H1 (cell line): ENCODE data around the gene CLEC18B. TPM values are rescaled to one million over a fixed set of nuclear protein-coding genes. Genes with fewer than 3 reads are reported as not detected.

Experiments
- CTCF ChIA-PET: fragments of 300-600 bp; sonication (Branson Sonifier 250); formaldehyde crosslinking; loops from one replicate; lab custom pipeline; 2021; ENCODE audit not compliant: partially characterized antibody; lab: Charles Lee
- POLR2A ChIA-PET: fragments of 300-600 bp; sonication (Branson Sonifier 250); formaldehyde crosslinking; loops from one replicate; lab custom pipeline; 2021; ENCODE audit warnings: inconsistent platforms; ENCODE audit not compliant: partially characterized antibody; lab: Charles Lee
- DNase-seq, 2 experiments: peaks; one replicate each; pipeline versions ENCODE4 v3.0.0 to v3.0.0-alpha.2; 2010 to 2022; ENCODE audit warnings: low spot score in 2 of 2, low read depth in 1 of 2, mixed read lengths in 1 of 2
- FAIRE-seq: peaks from 2 replicates; lab custom pipeline; 2011; peaks lifted over from hg19 to GRCh38; lab: Jason Lieb, UNC
- H2AFZ ChIP-seq: 2 replicates; pipeline ENCODE4 v1.8.1; 2012; ENCODE audit warnings: low read length, inconsistent platforms
- H2AK5ac ChIP-seq: 2 replicates; pipeline ENCODE4 v1.6.1; 2013; ENCODE audit warnings: low read depth, low read length
- H2BK120ac ChIP-seq: replicated peaks from 2 replicates; pipeline ENCODE3; 2013; ENCODE audit warnings: low read depth, low read length, inconsistent platforms
- H2BK12ac ChIP-seq: 2 replicates; pipeline ENCODE4 v1.6.1; 2013; ENCODE audit warnings: low read depth, low read length
- H2BK15ac ChIP-seq: 2 replicates; pipeline ENCODE4 v1.6.1; 2013; ENCODE audit warnings: low read length
- H2BK20ac ChIP-seq: 2 replicates; pipeline ENCODE4 v1.6.1; 2013; ENCODE audit warnings: low read length
- H2BK5ac ChIP-seq: 2 replicates; pipeline ENCODE4 v1.6.1; 2013; ENCODE audit warnings: low read depth, low read length
- H3K14ac ChIP-seq: 2 replicates; pipeline ENCODE4 v1.6.1; 2013; ENCODE audit warnings: inconsistent platforms; ENCODE audit not compliant: insufficient read length
- H3K18ac ChIP-seq: 2 replicates; pipeline ENCODE4 v1.6.1; 2013; ENCODE audit warnings: low read length; ENCODE audit errors: extremely low read depth
- H3K23ac ChIP-seq: 2 replicates; pipeline ENCODE4 v1.6.1; 2013; ENCODE audit warnings: inconsistent platforms; ENCODE audit not compliant: insufficient read length
- H3K23me2 ChIP-seq: 2 replicates; pipeline ENCODE4 v1.6.1; 2013; ENCODE audit warnings: low read depth, low read length
- H3K27ac ChIP-seq: 2 replicates; pipeline ENCODE4 v1.6.1; 2011; ENCODE audit warnings: low read depth, low read length, inconsistent platforms
- H3K27me3 ChIP-seq, 4 experiments: replicated peaks in 1 of 4; 1 replicate in 1 of 4; 2 replicates in 3 of 4; pipeline versions ENCODE4 v1.6.1 to v1.8.1; 2011 to 2013; ENCODE audit warnings: low read length in 3 of 4, mild to moderate bottlenecking in 3 of 4, inconsistent platforms in 2 of 4, mixed read lengths in 2 of 4, moderate library complexity in 1 of 4; ENCODE audit not compliant: control insufficient read depth in 3 of 4, insufficient read depth in 3 of 4; ENCODE audit errors: extremely low read depth in 1 of 4
- H3K36me3 ChIP-seq, 4 experiments: 2 replicates each; pipeline versions ENCODE4 v1.6.1 to v1.8.1; 2011 to 2013; ENCODE audit warnings: mild to moderate bottlenecking in 4 of 4, low read length in 3 of 4, moderate library complexity in 2 of 4, control low read depth in 1 of 4, inconsistent platforms in 1 of 4; ENCODE audit not compliant: insufficient read depth in 4 of 4, control insufficient read depth in 2 of 4
- H3K4ac ChIP-seq: replicated peaks from 2 replicates; pipeline ENCODE3; 2013; ENCODE audit warnings: low read length, low read depth, mixed read lengths, inconsistent platforms; ENCODE audit not compliant: insufficient read length
- H3K4me1 ChIP-seq, 4 experiments: replicated peaks in 1 of 4; 1 replicate in 1 of 4; 2 replicates in 3 of 4; pipeline versions ENCODE4 v1.6.1 to v1.8.1; 2011 to 2013; ENCODE audit warnings: low read length in 3 of 4, inconsistent platforms in 2 of 4, mixed read lengths in 1 of 4; ENCODE audit not compliant: insufficient read depth in 4 of 4, control insufficient read depth in 3 of 4
- H3K4me2 ChIP-seq, 2 experiments: 2 replicates each; pipeline versions ENCODE4 v1.6.1 to v1.8.1; 2011 to 2013; ENCODE audit warnings: low read depth in 2 of 2, low read length in 2 of 2, control low read depth in 1 of 2, inconsistent platforms in 1 of 2, mild to moderate bottlenecking in 1 of 2; ENCODE audit not compliant: insufficient read depth in 1 of 2
- H3K4me3 ChIP-seq, 4 experiments: fragments of 200-600, 300-600 bp in 1 of 4; sonication (generic), shearing (Covaris generic), sonication (Bioruptor Twin) in 1 of 4; 2 replicates each; pipeline versions ENCODE4 v1.5.1 to v1.8.1; 2011 to 2016; ENCODE audit warnings: low read length in 4 of 4, low read depth in 3 of 4, control low read depth in 2 of 4, inconsistent platforms in 2 of 4, mild to moderate bottlenecking in 2 of 4, mixed read lengths in 1 of 4, moderate library complexity in 1 of 4; ENCODE audit not compliant: insufficient read depth in 2 of 4; ENCODE audit errors: extremely low read depth in 1 of 4
- H3K56ac ChIP-seq: replicated peaks from 2 replicates; pipeline ENCODE3; 2013; ENCODE audit warnings: low read depth, mild to moderate bottlenecking, mixed read lengths, low read length, inconsistent platforms; ENCODE audit not compliant: insufficient read length
- H3K79me1 ChIP-seq: 2 replicates; pipeline ENCODE4 v1.6.1; 2013; ENCODE audit warnings: low read depth, low read length, control low read depth
- H3K79me2 ChIP-seq, 2 experiments: 2 replicates each; pipeline versions ENCODE4 v1.6.1 to v1.8.1; 2012 to 2013; ENCODE audit warnings: low read length in 2 of 2, mild to moderate bottlenecking in 2 of 2, inconsistent platforms in 1 of 2; ENCODE audit not compliant: insufficient read depth in 2 of 2, control insufficient read depth in 1 of 2
- H3K9ac ChIP-seq, 4 experiments: replicated peaks in 1 of 4; 1 replicate in 1 of 4; 2 replicates in 3 of 4; pipeline versions ENCODE4 v1.6.1 to v1.8.1; 2011 to 2013; ENCODE audit warnings: low read depth in 3 of 4, low read length in 3 of 4, control low read depth in 2 of 4, mild to moderate bottlenecking in 2 of 4, moderate library complexity in 2 of 4, inconsistent platforms in 1 of 4; ENCODE audit errors: extremely low read depth in 1 of 4
- H3K9me3 ChIP-seq, 2 experiments: 2 replicates each; pipeline versions ENCODE4 v1.6.1 to v1.8.1; 2012 to 2013; ENCODE audit warnings: mild to moderate bottlenecking in 2 of 2, moderate library complexity in 2 of 2, control low read depth in 1 of 2, inconsistent platforms in 1 of 2, low read depth in 1 of 2, low read length in 1 of 2, mixed read lengths in 1 of 2; ENCODE audit not compliant: insufficient read depth in 2 of 2
- H4K20me1 ChIP-seq, 2 experiments: replicated peaks in 1 of 2; 2 replicates each; pipeline versions ENCODE3 to v1.8.1; 2011 to 2013; ENCODE audit warnings: inconsistent platforms in 2 of 2, low read length in 2 of 2, mild to moderate bottlenecking in 1 of 2; ENCODE audit not compliant: insufficient read depth in 2 of 2, control insufficient read depth in 1 of 2
- H4K5ac ChIP-seq: 2 replicates; pipeline ENCODE4 v1.6.1; 2013; ENCODE audit warnings: low read length, low read depth, mixed read lengths, inconsistent platforms; ENCODE audit not compliant: insufficient read length
- H4K8ac ChIP-seq: 2 replicates; pipeline ENCODE4 v1.8.0; 2013; ENCODE audit warnings: mild to moderate bottlenecking, moderate library complexity, low read length, inconsistent platforms; ENCODE audit not compliant: insufficient read depth; ENCODE audit errors: extremely low read depth
- H4K91ac ChIP-seq: replicated peaks from 2 replicates; pipeline ENCODE3; 2013; ENCODE audit warnings: low read length, mixed read lengths, inconsistent platforms; ENCODE audit not compliant: insufficient read length
- CBX8 ChIP-seq: fragments of 300-800, 300-1000 bp; sonication (generic); IDR thresholded peaks from 2 replicates; pipeline ENCODE4 v1.7.1; 2016; ENCODE audit warnings: low read depth, low read length, borderline replicate concordance
- CREB1 ChIP-seq: IDR thresholded peaks from 2 replicates; pipeline ENCODE4 v1.6.1; 2012; ENCODE audit warnings: inconsistent platforms
- CTBP2 ChIP-seq: IDR thresholded peaks from 2 replicates; pipeline ENCODE4 v1.7.0; 2011; ENCODE audit warnings: borderline replicate concordance, mild to moderate bottlenecking, moderate library complexity, mixed read lengths, low read length; ENCODE audit not compliant: insufficient read depth, insufficient read length
- EP300 ChIP-seq, 2 experiments: IDR thresholded peaks; 1 replicate in 1 of 2; 2 replicates in 1 of 2; pipeline ENCODE4 v1.6.1; 2011 to 2012; ENCODE audit warnings: low read depth in 2 of 2, low read length in 2 of 2, mild to moderate bottlenecking in 2 of 2, borderline replicate concordance in 1 of 2, inconsistent platforms in 1 of 2, moderate library complexity in 1 of 2
- EZH2 ChIP-seq: fragments of 200-600 bp; sonication (generic); IDR thresholded peaks from 2 replicates; pipeline ENCODE4 v1.7.1; 2012; ENCODE audit warnings: low read depth, mild to moderate bottlenecking, moderate library complexity, low read length, inconsistent platforms; ENCODE audit not compliant: severe bottlenecking
- JUND ChIP-seq: IDR thresholded peaks from 2 replicates; pipeline ENCODE4 v1.6.1; 2011; ENCODE audit warnings: mild to moderate bottlenecking, improper control_type of control experiment, low read length
- POLR2A ChIP-seq, 2 experiments: IDR thresholded peaks; 1 replicate in 1 of 2; 2 replicates in 1 of 2; pipeline ENCODE4 v1.6.1; 2011; ENCODE audit warnings: low read depth in 2 of 2, low read length in 2 of 2, mild to moderate bottlenecking in 2 of 2; ENCODE audit errors: control extremely low read depth in 1 of 2
- POU5F1 ChIP-seq: IDR thresholded peaks from 2 replicates; pipeline ENCODE4 v1.6.1; 2011; ENCODE audit warnings: low read depth, mild to moderate bottlenecking, low read length, moderate library complexity
- RBBP5 ChIP-seq: IDR thresholded peaks from 2 replicates; pipeline ENCODE4 v1.7.1; 2012; ENCODE audit warnings: low read depth, mild to moderate bottlenecking, inconsistent platforms, low read length, moderate library complexity, borderline replicate concordance
- SP1 ChIP-seq: IDR thresholded peaks from 2 replicates; pipeline ENCODE4 v1.6.1; 2011; ENCODE audit warnings: low read depth, low read length
- SUZ12 ChIP-seq: fragments of 200-600 bp; sonication (generic); IDR thresholded peaks from 2 replicates; pipeline ENCODE4 v1.6.1; 2012; ENCODE audit warnings: mild to moderate bottlenecking, inconsistent platforms, low read length, moderate library complexity, mixed read lengths
- TAF7 ChIP-seq: optimal IDR thresholded peaks from 2 replicates; pipeline ENCODE3; 2011; ENCODE audit warnings: low read depth, mild to moderate bottlenecking, inconsistent platforms, low read length, moderate library complexity, borderline replicate concordance
- WGBS, 2 experiments: shearing (Covaris generic) in 1 of 2; methylation state at CpG; one replicate each; pipeline versions ENCODE4 v1.1.6 to v1.1.7; 2013 to 2015; ENCODE audit warnings: low lambda C conversion rate in 2 of 2, mixed read lengths in 2 of 2, inconsistent platforms in 1 of 2, low coverage in 1 of 2, missing lambda C conversion rate in 1 of 2; ENCODE audit not compliant: insufficient replicate concordance in 2 of 2, insufficient coverage in 1 of 2, insufficient read length in 1 of 2; ENCODE audit errors: extremely low coverage in 1 of 2, missing lambda C conversion rate in 1 of 2; 5-methylcytosine and 5-hydroxymethylcytosine counted together
- polyA plus RNA-seq, 7 experiments: library from polyadenylated mRNA; depleted of rRNA in 3 of 7; stranded (reverse) in 5 of 7; unstranded in 2 of 7; fragments of >200 nt in 5 of 7; fragments of 200-250 nt in 2 of 7; gene quantifications; 1 replicate in 5 of 7; 2 replicates in 1 of 7; 4 replicates in 1 of 7; pipeline versions ENCODE4 v1.2.1 to v1.2.3, GENCODE V29; 2011 to 2013; ENCODE audit warnings: missing spikeins in 2 of 7, mixed read lengths in 2 of 7
- total RNA-seq: library from RNA; stranded (reverse); fragmentation: NEBNext Ultra II Directional; extraction: Animal tissue kit (Norgen Biotek cat#: 25700); gene quantifications from 2 replicates; pipeline ENCODE4 v1.2.1, GENCODE V29; 2021

CLEC18B gene
- total and polyA plus RNA-seq, 2 of the 8 experiments (the other 6 are each of a cell fraction or from before 2014, with no cell fraction given) = 0.11 TPM; not detected in 1

DNA sequence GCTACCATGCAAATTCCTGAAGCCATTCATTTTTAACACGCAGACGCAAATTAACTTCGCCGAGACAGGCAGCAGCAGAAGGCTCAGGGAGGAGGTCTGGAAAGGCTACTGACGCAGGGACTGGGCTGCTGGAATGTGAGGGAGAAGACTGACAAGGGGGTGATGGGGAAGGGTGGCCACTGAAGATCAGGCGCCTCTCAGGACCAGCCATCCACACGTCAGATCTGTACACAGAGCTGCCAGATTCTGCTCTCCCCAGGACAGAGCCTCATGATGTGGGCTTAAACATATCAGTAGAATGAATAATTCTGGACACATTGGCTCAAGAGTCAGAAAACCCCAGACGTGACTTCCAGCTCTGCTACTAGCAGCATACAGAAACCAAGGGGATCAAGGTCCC, 25.6 kb upstream of the CLEC18B start:
- Histone ChIP-seq H4K5ac (no peak overlapping the region), H2BK20ac (no peak overlapping the region), H3K23me2 (no peaks in the 10 kb centered on the region), H3K79me2 (no peaks in the 10 kb centered on the region), H3K23ac (no peak overlapping the region), H3K27ac (no peak overlapping the region), H2AK5ac (no peak overlapping the region), H3K4me3 (no peak overlapping the region), H3K4me2 (no peak overlapping the region), H3K18ac (no peak overlapping the region), H3K14ac (no peak overlapping the region), H3K79me1 (no peaks in the 10 kb centered on the region), H2AFZ (no peak overlapping the region), H2BK15ac (no peak overlapping the region), H3K9me3 (no peaks in the 10 kb centered on the region), H2BK12ac (no peak overlapping the region), H3K36me3 (peaks cover 0 to 11% (median 8%) of the 10 kb centered on the region in 4 experiments; a peak in 6 of 8 replicates), H3K9ac (no peak overlapping the region), H3K56ac (no peak overlapping the region), H2BK120ac (no peak overlapping the region), H3K27me3 (no peaks in the 10 kb centered on the region), H3K4me1 (no peaks in the 10 kb centered on the region), H4K91ac (no peak overlapping the region), H4K8ac (no peak overlapping the region), H4K20me1 (no peaks in the 10 kb centered on the region), H2BK5ac (no peak overlapping the region), H3K4ac (no peak overlapping the region)
- ChIA-PET CTCF (no interaction called here), POLR2A (interaction anchor here (0.9 kb wide), 1 partner anchor 421 kb away, joined by 3 read pairs; no protein-coding TSS in a partner anchor)
- no peak for TF ChIP-seq EZH2
- no peak for TF ChIP-seq EP300 (IDR thresholded peaks at IDR 0.05; ENCODE audit: borderline replicate concordance in 1 of 2, low read depth in 2 of 2, low read length in 2 of 2)
- TF ChIP-seq SUZ12 = no peak
- TF ChIP-seq CREB1 = no peak
- TF ChIP-seq CTBP2 = no peak
- no peak for TF ChIP-seq RBBP5
- TF ChIP-seq POU5F1 = no peak
- TF ChIP-seq POLR2A (IDR thresholded peaks at IDR 0.05; ENCODE audit: control extremely low read depth in 1 of 2, low read depth in 2 of 2, low read length in 2 of 2) = no peak
- no peak for TF ChIP-seq CBX8
- no peak for TF ChIP-seq TAF7
- no peak for TF ChIP-seq JUND
- no peak for TF ChIP-seq SP1
- 89% methylated on average over 8 of the region's 8 CpGs; no CpG with 5 or more reads in 1 of the 2 experiments for WGBS, 2 experiments
- FAIRE-seq = no peak
- no peak for DNase-seq
